Psoas muscle (tissue), 8 donors: Measurements from ENCODE around the gene ATP2A3. TPM values are rescaled to one million over a fixed set of nuclear protein-coding genes. Genes with fewer than 3 reads are reported as not detected.

ENCODE experiments used
- ATAC-seq, 4 donors: fragments of 200-7000 bp; cut with Tn5 transposase; one replicate each; pipeline ENCODE4 v1.9.1; 2020; ENCODE audit warnings: moderate library complexity in 3 of 4, mild to moderate bottlenecking in 2 of 4
- DNase-seq, 2 donors: peaks; one replicate each; pipeline ENCODE4 v3.0.0-alpha.2; 2020
- H3K27ac ChIP-seq: fragments of 200-600 bp; one replicate; pipeline ENCODE4 v1.8.0; 2022
- H3K27me3 ChIP-seq, 3 donors: fragments of 200-600 bp in 1 of 3; one replicate each; pipeline versions ENCODE4 v1.6.1 to v1.8.0; 2013 to 2022; ENCODE audit warnings: low read length in 2 of 3, mild to moderate bottlenecking in 2 of 3, moderate library complexity in 1 of 3; ENCODE audit not compliant: insufficient read depth in 3 of 3
- H3K36me3 ChIP-seq, 2 donors: fragments of 200-600 bp in 1 of 2; one replicate each; pipeline versions ENCODE4 v1.6.1 to v1.8.0; 2013 to 2022; ENCODE audit warnings: low read depth in 1 of 2, mild to moderate bottlenecking in 1 of 2, moderate library complexity in 1 of 2; ENCODE audit not compliant: insufficient read depth in 1 of 2
- H3K4me1 ChIP-seq: fragments of 200-600 bp; one replicate; pipeline ENCODE4 v1.8.0; 2022
- H3K4me3 ChIP-seq: fragments of 200-600 bp; one replicate; pipeline ENCODE4 v1.8.0; 2022; ENCODE audit warnings: mild to moderate bottlenecking
- H3K9me3 ChIP-seq: fragments of 200-600 bp; one replicate; pipeline ENCODE4 v1.8.0; 2022
- WGBS, 3 donors: extraction: QIAGEN DNeasy Blood & Tissue Kit; methylation state at CpG; one replicate each; pipeline versions ENCODE4 v1.1.6 to v1.1.7; 2013; 5-methylcytosine and 5-hydroxymethylcytosine counted together
- intact Hi-C, 2 donors: fragments of 100-400 bp; cut with DNase I; formaldehyde crosslinking; loops; one replicate each; pipeline versions ENCODE4 v1.11.0 to v1.14.2; 2022
- polyA plus RNA-seq, 3 donors: library from polyadenylated mRNA; stranded (reverse); fragments of 200-250 nt; gene quantifications; one replicate each; pipeline ENCODE4 v1.2.3, GENCODE V29; 2013
- total RNA-seq, 4 donors: library from RNA; stranded (reverse); fragmentation: NEBNext Ultra II Directional in 2 of 4; extraction: Animal tissue kit (Norgen Biotek cat#: 25700) in 2 of 4; gene quantifications; one replicate each; pipeline versions ENCODE4 v1.2.1 to v1.2.4, GENCODE V29; 2021 to 2023
- TF ChIP-seq, protein P1 (sequence below): fragments of 200-600 bp; IDR thresholded peaks from one replicate; pipeline ENCODE4 v1.8.0; 2022; ENCODE audit warnings: antibody characterized with exemption
- donor health status: healthy with polysubstance abuse.
- donor health status: DM: no; HTN: no; CAD: no; lungs with moderate emphysema.
- donor health status: Bipolar disorder and iron deficiency.
- donor health status: healthy.
- donor health status: DM: yes; HTN: yes; CAD: no.
- donor health status: DM: no; HTN: no; CAD: no.
- donor health status: DM: no; HTN: no; CAD: no.
- donor health status: DM: yes; HTN: yes; CAD: no.

ATP2A3 gene
- total and polyA plus RNA-seq, 7 donors = 1.2 to 3.8 (median 3.0) TPM

DNA sequence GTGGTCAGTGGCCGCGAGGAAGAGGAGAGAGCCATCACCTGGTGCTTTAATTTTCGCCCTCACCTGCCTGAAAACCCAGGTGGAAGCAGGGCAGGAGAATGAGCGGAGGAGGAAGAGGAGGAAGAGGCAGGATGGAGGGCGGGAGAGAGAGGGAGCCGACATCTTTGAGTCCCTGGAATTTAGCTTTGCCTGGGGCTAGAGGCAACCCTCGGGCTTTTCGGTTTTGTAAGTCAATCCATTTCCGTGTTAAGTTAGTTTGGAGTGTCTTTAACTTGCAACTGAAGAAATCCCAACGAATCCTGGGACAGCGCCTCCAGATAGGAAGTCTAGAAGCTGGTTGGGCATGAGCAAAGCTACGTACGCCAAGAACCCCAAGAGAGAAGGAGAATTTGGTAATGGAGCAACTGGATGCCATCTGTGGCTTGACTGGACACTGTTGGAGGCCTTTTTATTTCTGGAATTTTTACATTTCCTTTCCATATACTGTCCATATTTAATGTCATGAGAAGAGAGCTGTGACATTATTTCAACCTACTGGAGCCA is 36.9 kb upstream of the ATP2A3 start:
- WGBS, 3 donors = 59 to 60% (median 60%) methylated on average over 13 of the region's 13 CpGs
- no peak overlapping the region for H3K4me3 ChIP-seq
- no peaks in the 10 kb centered on the region for H3K27me3 ChIP-seq
- TF ChIP-seq, protein P1, sequence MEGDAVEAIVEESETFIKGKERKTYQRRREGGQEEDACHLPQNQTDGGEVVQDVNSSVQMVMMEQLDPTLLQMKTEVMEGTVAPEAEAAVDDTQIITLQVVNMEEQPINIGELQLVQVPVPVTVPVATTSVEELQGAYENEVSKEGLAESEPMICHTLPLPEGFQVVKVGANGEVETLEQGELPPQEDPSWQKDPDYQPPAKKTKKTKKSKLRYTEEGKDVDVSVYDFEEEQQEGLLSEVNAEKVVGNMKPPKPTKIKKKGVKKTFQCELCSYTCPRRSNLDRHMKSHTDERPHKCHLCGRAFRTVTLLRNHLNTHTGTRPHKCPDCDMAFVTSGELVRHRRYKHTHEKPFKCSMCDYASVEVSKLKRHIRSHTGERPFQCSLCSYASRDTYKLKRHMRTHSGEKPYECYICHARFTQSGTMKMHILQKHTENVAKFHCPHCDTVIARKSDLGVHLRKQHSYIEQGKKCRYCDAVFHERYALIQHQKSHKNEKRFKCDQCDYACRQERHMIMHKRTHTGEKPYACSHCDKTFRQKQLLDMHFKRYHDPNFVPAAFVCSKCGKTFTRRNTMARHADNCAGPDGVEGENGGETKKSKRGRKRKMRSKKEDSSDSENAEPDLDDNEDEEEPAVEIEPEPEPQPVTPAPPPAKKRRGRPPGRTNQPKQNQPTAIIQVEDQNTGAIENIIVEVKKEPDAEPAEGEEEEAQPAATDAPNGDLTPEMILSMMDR = no peak
- no peak for ATAC-seq
- H3K36me3 ChIP-seq = peaks cover 0 to 9% of the 10 kb centered on the region in 2 donors
- DNase-seq = no peak
- H3K9me3 ChIP-seq = peaks cover 6% of the 10 kb centered on the region
- intact Hi-C loops = loop anchor here (5.0 to 10.0 kb wide), 3 partner anchors 64 to 266 kb away; no protein-coding TSS in a partner anchor
- H3K4me1 ChIP-seq = peaks cover 5% of the 10 kb centered on the region
- H3K27ac ChIP-seq = no peak overlapping the region

DNA sequence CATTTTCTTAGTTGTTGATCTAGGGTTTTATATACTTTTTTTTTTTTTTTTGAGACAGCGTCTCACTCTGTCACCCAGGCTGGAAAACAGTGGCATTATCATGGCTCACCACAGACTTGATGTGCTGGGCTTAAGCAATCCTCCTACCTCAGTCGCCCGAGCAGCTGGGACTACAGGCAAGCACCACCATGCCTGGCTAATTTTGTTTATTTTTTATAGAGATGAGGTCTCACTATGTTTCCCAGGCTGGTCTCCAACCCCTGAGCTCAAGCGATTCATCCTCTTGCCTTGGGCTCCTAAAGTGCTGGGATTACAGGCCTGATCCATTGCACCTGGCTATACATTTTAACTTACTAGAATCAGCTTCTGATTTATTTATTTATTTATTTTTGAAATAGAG is 34.2 kb upstream of the ATP2A3 start:
- 87 to 93% (median 91%) methylated on average over 4 of the region's 4 CpGs for WGBS, 3 donors
- H3K9me3 ChIP-seq = peaks cover 6% of the 10 kb centered on the region
- no peak overlapping the region for H3K4me3 ChIP-seq
- H3K36me3 ChIP-seq = no peaks in the 10 kb centered on the region
- intact Hi-C loops = no loop called here
- ATAC-seq = no peak
- no peak overlapping the region for H3K27ac ChIP-seq
- DNase-seq = no peak
- TF ChIP-seq, protein P1 = no peak
- peaks cover 5% of the 10 kb centered on the region for H3K4me1 ChIP-seq
- peaks cover 0 to 5% (median 0%) of the 10 kb centered on the region in 3 donors for H3K27me3 ChIP-seq

DNA sequence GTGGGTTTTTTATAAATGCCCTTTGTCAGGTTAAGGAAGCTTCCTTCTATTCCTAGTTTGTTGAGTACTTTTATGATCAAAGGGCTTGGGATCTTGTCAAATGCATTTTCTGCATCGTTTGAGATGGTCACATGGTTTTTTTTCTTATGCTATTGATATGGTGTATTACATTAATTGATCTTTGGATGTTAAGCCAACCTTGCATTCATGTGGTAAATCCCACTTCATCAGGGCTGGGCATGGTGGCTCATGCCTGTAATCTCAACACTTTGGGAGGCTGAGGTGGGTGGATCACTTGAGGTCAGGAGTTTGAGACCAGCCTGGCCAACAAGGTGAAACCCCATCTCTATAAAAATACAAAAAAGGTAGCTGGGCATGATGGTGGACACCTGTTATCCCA is 30.8 kb upstream of the ATP2A3 start:
- 30 to 37% (median 36%) methylated on average over 1 of the region's 1 CpG for WGBS, 3 donors
- DNase-seq = no peak
- intact Hi-C loops = no loop called here
- ATAC-seq = no peak
- Histone ChIP-seq H3K27me3 (peaks cover 0 to 5% (median 0%) of the 10 kb centered on the region in 3 donors), H3K27ac (no peak overlapping the region), H3K4me3 (no peak overlapping the region), H3K9me3 (peaks cover 6% of the 10 kb centered on the region), H3K36me3 (no peaks in the 10 kb centered on the region), H3K4me1 (no peaks in the 10 kb centered on the region)
- TF ChIP-seq, protein P1 = no peak

DNA sequence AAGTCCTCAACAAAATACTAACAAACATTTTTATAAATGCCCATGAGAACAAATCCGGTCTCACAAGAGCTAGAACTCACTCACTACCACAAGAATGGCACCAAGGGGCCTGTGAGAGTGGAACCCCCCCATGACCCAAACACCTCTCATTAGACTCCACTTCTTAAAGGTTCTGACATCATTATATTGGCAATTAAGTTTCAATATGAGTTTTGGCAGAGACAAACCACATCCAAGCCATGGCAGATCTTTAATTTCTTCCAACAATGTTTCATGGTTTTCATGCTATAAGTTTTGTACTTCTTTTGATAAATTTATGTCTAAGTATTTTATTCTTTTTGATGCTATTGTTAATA is 30.0 kb upstream of the ATP2A3 start:
- Histone ChIP-seq H3K36me3 (no peaks in the 10 kb centered on the region), H3K27ac (no peak overlapping the region), H3K9me3 (peaks cover 6% of the 10 kb centered on the region), H3K4me1 (no peaks in the 10 kb centered on the region), H3K4me3 (no peak overlapping the region), H3K27me3 (peaks cover 0 to 5% (median 0%) of the 10 kb centered on the region in 3 donors)
- DNase-seq (no peak), ATAC-seq (no peak)
- TF ChIP-seq, protein P1 = no peak
- intact Hi-C loops = no loop called here
- 79 to 90% (median 79%) methylated on average over 1 of the region's 1 CpG for WGBS, 3 donors
